ENCODE measurements around the gene KPNA4.

- no peak for TF ChIP-seq CTCF (IDR thresholded peaks at IDR 0.05)
- no peak for TF ChIP-seq POLR2A (IDR thresholded peaks at IDR 0.05)
These were observed 113.8 kb downstream of the KPNA4 start for GRCh38 chr3:160451602-160452001.
